DND-41 (cell line): ENCODE data around the gene YPEL3.

Experiments used
- ATAC-seq: fragments of 200-7000 bp; cut with Tn5 transposase; 3 replicates; pipeline ENCODE4 v1.9.1; 2021; ENCODE audit warnings: low read depth; ENCODE audit not compliant: insufficient read depth
- DNase-seq: peaks from one replicate; pipeline ENCODE4 v3.0.0-alpha.2; 2020
- H2AFZ ChIP-seq: 2 replicates; pipeline ENCODE4 v1.6.0; 2012; ENCODE audit warnings: low read depth, low read length
- H3K27ac ChIP-seq: 2 replicates; pipeline ENCODE4 v1.5.1; 2012; ENCODE audit warnings: low read length, inconsistent platforms
- H3K27me3 ChIP-seq: fragments of 200-600 bp; sonication (generic); 2 replicates; pipeline ENCODE4 v1.6.0; 2012; ENCODE audit warnings: low read length, mild to moderate bottlenecking, inconsistent platforms; ENCODE audit not compliant: insufficient read depth, poor library complexity
- H3K36me3 ChIP-seq: 2 replicates; pipeline ENCODE4 v1.5.1; 2012; ENCODE audit warnings: low read length, inconsistent platforms; ENCODE audit not compliant: insufficient read depth
- H3K4me1 ChIP-seq: 2 replicates; pipeline ENCODE4 v1.5.1; 2012; ENCODE audit warnings: mild to moderate bottlenecking, low read length; ENCODE audit not compliant: insufficient read depth
- H3K4me2 ChIP-seq: 2 replicates; pipeline ENCODE4 v1.6.0; 2012; ENCODE audit warnings: mild to moderate bottlenecking, moderate library complexity, low read length, inconsistent platforms; ENCODE audit not compliant: insufficient read depth
- H3K4me3 ChIP-seq, 2 experiments: fragments of 200-600 bp in 1 of 2; shearing (Covaris generic) in 1 of 2; 2 replicates each; pipeline ENCODE4 v1.5.1; 2012 to 2016; ENCODE audit warnings: inconsistent platforms in 2 of 2, low read length in 2 of 2, mild to moderate bottlenecking in 2 of 2, low read depth in 1 of 2, moderate library complexity in 1 of 2
- H3K79me2 ChIP-seq: 2 replicates; pipeline ENCODE4 v1.6.0; 2012; ENCODE audit warnings: low read length, inconsistent platforms; ENCODE audit not compliant: insufficient read depth
- H3K9ac ChIP-seq: 2 replicates; pipeline ENCODE4 v1.6.0; 2012; ENCODE audit warnings: low read depth, mild to moderate bottlenecking, inconsistent platforms, low read length, moderate library complexity
- H3K9me3 ChIP-seq: 2 replicates; pipeline ENCODE4 v1.5.1; 2012; ENCODE audit warnings: low read length, moderate library complexity, mild to moderate bottlenecking, inconsistent platforms; ENCODE audit not compliant: insufficient read depth, severe bottlenecking
- H4K20me1 ChIP-seq: 2 replicates; pipeline ENCODE4 v1.6.0; 2012; ENCODE audit warnings: low read length; ENCODE audit not compliant: insufficient read depth
- CTCF ChIP-seq: IDR thresholded peaks from 2 replicates; pipeline ENCODE4 v1.5.1; 2012; ENCODE audit warnings: borderline replicate concordance, low read length, moderate library complexity, mild to moderate bottlenecking; ENCODE audit not compliant: poor library complexity, severe bottlenecking; ENCODE audit errors: extremely low read depth
- EZH2 ChIP-seq: IDR thresholded peaks from 3 replicates; pipeline ENCODE4 v1.6.1; 2012; ENCODE audit warnings: borderline replicate concordance, low read depth, mild to moderate bottlenecking, moderate library complexity, low read length, inconsistent platforms; ENCODE audit not compliant: severe bottlenecking

The YPEL3 gene

DNA sequence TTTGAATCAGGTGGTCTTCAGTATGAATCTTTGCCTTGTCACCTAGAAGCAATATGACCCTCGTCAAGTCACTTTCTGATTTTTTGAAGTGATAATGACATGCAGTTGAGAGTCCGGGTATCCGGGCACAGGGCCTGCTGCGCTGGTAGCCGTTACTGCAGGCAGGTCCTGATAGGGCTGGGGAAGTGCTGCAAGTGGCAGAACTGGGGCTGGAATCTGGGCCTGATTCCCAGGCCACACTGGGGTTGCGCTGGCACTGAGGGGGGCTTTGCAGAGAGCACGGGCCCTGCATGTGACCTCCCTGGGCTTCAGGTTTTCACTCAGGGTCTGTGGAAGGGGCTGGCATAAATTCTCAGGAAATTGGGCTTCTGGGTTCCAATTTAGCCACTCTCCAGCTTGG, 17.3 kb downstream of the YPEL3 start:
- no peak for TF ChIP-seq EZH2
- TF ChIP-seq CTCF, result no peak
- Histone ChIP-seq H3K79me2 (peaks cover 57% of the 10 kb centered on the region), H2AFZ (no peak overlapping the region), H4K20me1 (peaks cover 52% of the 10 kb centered on the region), H3K27ac (no peak overlapping the region), H3K4me3 (no peak overlapping the region), H3K4me2 (no peak overlapping the region), H3K9me3 (no peaks in the 10 kb centered on the region), H3K36me3 (peaks cover 67% of the 10 kb centered on the region), H3K27me3 (no peaks in the 10 kb centered on the region), H3K4me1 (peaks cover 32% of the 10 kb centered on the region), H3K9ac (no peak overlapping the region)
- DNase-seq, result no peak
- ATAC-seq, result no peak

GRCh38 chr16:30077656-30078055, 18.4 kb downstream of the YPEL3 start:
- peaks cover 46% of the 10 kb centered on the region for H4K20me1 ChIP-seq
- TF ChIP-seq EZH2 (no peak), CTCF (no peak)
- peaks cover 57% of the 10 kb centered on the region for H3K36me3 ChIP-seq
- peaks cover 32% of the 10 kb centered on the region for H3K4me1 ChIP-seq
- no peaks in the 10 kb centered on the region for H3K27me3 ChIP-seq
- DNase-seq (no peak), ATAC-seq (no peak)
- H3K9me3 ChIP-seq, result no peaks in the 10 kb centered on the region
- H3K4me3 ChIP-seq, result peak overlapping the region in 1 of 2 experiments; percentile 70; a peak in 2 of 4 replicates
- H3K9ac ChIP-seq, result peak overlapping the region; percentile 73; the same call in 1 of the 2 replicates
- H3K4me2 ChIP-seq, result peak overlapping the region; percentile 96
- peaks cover 57% of the 10 kb centered on the region for H3K79me2 ChIP-seq
- peak overlapping the region; percentile 33; the same call in 1 of the 2 replicates for H3K27ac ChIP-seq
- no peak overlapping the region for H2AFZ ChIP-seq

- Histone ChIP-seq H3K4me2 (peak overlapping the region; percentile 96), H3K79me2 (peaks cover 57% of the 10 kb centered on the region), H3K4me3 (peak overlapping the region; percentile 65 to 70), H4K20me1 (peaks cover 41% of the 10 kb centered on the region), H3K9me3 (no peaks in the 10 kb centered on the region), H3K4me1 (peaks cover 32% of the 10 kb centered on the region), H3K36me3 (peaks cover 59% of the 10 kb centered on the region), H2AFZ (peak overlapping the region; percentile 59), H3K27ac (peak overlapping the region; percentile 76), H3K9ac (peak overlapping the region; percentile 73), H3K27me3 (no peaks in the 10 kb centered on the region)
- ATAC-seq (peak; percentile 37), DNase-seq (no peak)
- TF ChIP-seq EZH2 (no peak), CTCF (no peak)
Observed at GRCh38 chr16:30076276-30076791, 19.7 kb downstream of the YPEL3 start.
